ENCODE results near the gene SLC37A1.

- TF ChIP-seq POLR2A (IDR thresholded peaks at IDR 0.05): no peak
- no peak for TF ChIP-seq CTCF (IDR thresholded peaks at IDR 0.05 in 8 of 11, conservative IDR thresholded peaks at IDR 0.05 in 3 of 11)
- no peak for TF ChIP-seq POLR2AphosphoS5 (IDR thresholded peaks at IDR 0.05)
Measured at GRCh38 chr21:42629933-42630589, 116.4 kb downstream of the SLC37A1 start.

Data from spleen (tissue), 7 donors.